Gastrocnemius medialis (tissue), 4 donors: ENCODE results near the gene FCHSD2. TPM values are rescaled to one million over a fixed set of nuclear protein-coding genes. Genes with fewer than 3 reads are reported as not detected.

Experiments used
- ATAC-seq, 2 donors: fragments of 150-250 bp; one replicate each; pipeline ENCODE4 v1.9.1; 2016
- DNase-seq, 2 donors: peaks; one replicate each; pipeline ENCODE4 v3.0.0-alpha.2; 2019
- H3K27ac ChIP-seq, 4 donors: fragments of 200-600 bp; sonication (generic); 1 replicate in 1 of 4; 2 replicates in 3 of 4; pipeline ENCODE4 v1.5.1; 2016 to 2018; ENCODE audit warnings: mild to moderate bottlenecking in 2 of 4, moderate library complexity in 1 of 4
- H3K27me3 ChIP-seq, 3 donors: fragments of 200-600 bp; sonication (generic) in 2 of 3; 1 replicate in 1 of 3; 2 replicates in 2 of 3; pipeline versions ENCODE4 v1.5.1 to v1.6.0; 2016 to 2019; ENCODE audit warnings: mild to moderate bottlenecking in 1 of 3, moderate library complexity in 1 of 3
- H3K36me3 ChIP-seq, 2 donors: fragments of 200-600 bp; sonication (generic) in 1 of 2; one replicate each; pipeline ENCODE4 v1.5.1; 2017 to 2018
- H3K4me1 ChIP-seq, 2 donors: fragments of 200-600 bp; sonication (generic) in 1 of 2; one replicate each; pipeline ENCODE4 v1.5.1; 2016 to 2017; ENCODE audit warnings: mild to moderate bottlenecking in 2 of 2
- H3K4me3 ChIP-seq, 4 donors: fragments of 200-600 bp; sonication (generic) in 3 of 4; 1 replicate in 1 of 4; 2 replicates in 3 of 4; pipeline ENCODE4 v1.5.1; 2016 to 2019; ENCODE audit warnings: mild to moderate bottlenecking in 2 of 4
- H3K9me3 ChIP-seq, 3 donors: fragments of 200-600 bp; sonication (generic) in 2 of 3; 1 replicate in 1 of 3; 2 replicates in 2 of 3; pipeline ENCODE4 v1.5.1; 2016 to 2019
- CTCF ChIP-seq, 5 experiments: fragments of 450-650 bp in 3 of 5; fragments of 200-600 bp in 2 of 5; sonication (generic) in 2 of 5; IDR thresholded peaks in 4 of 5; conservative IDR thresholded peaks in 1 of 5; 1 replicate in 4 of 5; 2 replicates in 1 of 5; pipeline ENCODE4 v1.5.1; 2016 to 2019; ENCODE audit warnings: antibody characterized with exemption in 5 of 5, mild to moderate bottlenecking in 3 of 5, moderate library complexity in 3 of 5
- POLR2A ChIP-seq, 2 donors: fragments of 450-650 bp; IDR thresholded peaks; one replicate each; pipeline ENCODE4 v1.6.1; 2017; ENCODE audit warnings: antibody characterized with exemption in 2 of 2, mild to moderate bottlenecking in 2 of 2, moderate library complexity in 2 of 2
- in situ Hi-C, 4 donors: fragments of 200-750 bp; cut with MboI; loops; one replicate each; pipeline versions ENCODE4 v1.15.0 to v1.8.0; 2017; ENCODE audit warnings: low sequenced_read_pairs in 4 of 4
- intact Hi-C: fragments of 100-400 bp; cut with DNase I; formaldehyde crosslinking; loops from one replicate; pipeline ENCODE4 v1.15.1; 2023; ENCODE audit warnings: low total_unique reads
- total RNA-seq, 4 donors: library from RNA; depleted of rRNA; stranded (reverse); fragments of >200 nt; gene quantifications; one replicate each; pipeline versions ENCODE4 v1.1.0 to v1.2.3, GENCODE V29; 2016

The FCHSD2 gene
- total RNA-seq, 4 donors from 2014 or later = 5.6 to 10.0 (median 8.0) TPM

GRCh38 chr11:72787216-72788104 lies 354.7 kb downstream of the FCHSD2 start:
- Histone ChIP-seq H3K36me3 (no peaks in the 10 kb centered on the region), H3K4me1 (peaks cover 6 to 12% of the 10 kb centered on the region in 2 donors), H3K27me3 (no peaks in the 10 kb centered on the region), H3K27ac (no peak overlapping the region), H3K4me3 (no peak overlapping the region), H3K9me3 (no peaks in the 10 kb centered on the region)
- intact Hi-C loops = no loop called here
- DNase-seq (no peak), ATAC-seq (no peak)
- in situ Hi-C loops = loop anchor here in 1 of 4 donors (10.0 kb wide), 1 partner anchor 63 kb away; no protein-coding TSS in a partner anchor
- TF ChIP-seq POLR2A (IDR thresholded peaks at IDR 0.05) (no peak), CTCF (IDR thresholded peaks at IDR 0.05 in 4 of 5, conservative IDR thresholded peaks at IDR 0.05 in 1 of 5) (no peak)

Other genes with a start within 250 kb of the FCHSD2 start
- 10 to 100 TPM; 21.8 to 52.6 (median 44.5) TPM for gene P2RY2, start 76.0 kb upstream of the FCHSD2 start, total RNA-seq
- gene P2RY6, start 130.0 kb upstream of the FCHSD2 start, total RNA-seq = 1 to 10 TPM in 2 of 4 donors, under 1 TPM in 1, not detected in 1; 0.78 to 2.8 (median 1.1) TPM
- 10 to 100 TPM in 3 of 4 donors, 1 to 10 TPM in 1; 8.9 to 16.9 (median 13.9) TPM for gene ARHGEF17, start 166.0 kb upstream of the FCHSD2 start, total RNA-seq
- 10 to 100 TPM; 18.5 to 63.5 (median 36.7) TPM for gene RELT, start 234.1 kb upstream of the FCHSD2 start, total RNA-seq